ENCODE results near the gene TRAF2. TPM values are rescaled to one million over a fixed set of nuclear protein-coding genes. Genes with fewer than 3 reads are reported as not detected.

Gene TRAF2
- total and polyA plus RNA-seq, 2 of the 13 experiments (the other 11 are each of a cell fraction or from before 2014, with no cell fraction given), result 12.4 to 13.6 TPM

GRCh38 chr9:136857166-136857565, 29.1 kb upstream of the TRAF2 start:
- Histone ChIP-seq H3K4me1 (ENCODE audit: insufficient read depth, low read length) (peaks cover 26% of the 10 kb centered on the region), H3K27me3 (ENCODE audit: control insufficient read depth in 1 of 2, insufficient read depth in 2 of 2, low read length in 2 of 2) (no peaks in the 10 kb centered on the region), H3K4me2 (ENCODE audit: low read depth, low read length) (no peak overlapping the region), H3K36me3 (replicated peaks in 1 of 2; ENCODE audit: control insufficient read depth in 1 of 2, insufficient read depth in 2 of 2, low read length in 2 of 2) (peaks cover 7 to 16% of the 10 kb centered on the region in 2 experiments), H3K9ac (ENCODE audit: insufficient read depth, low read depth, low read length) (no peak overlapping the region), H3K27ac (ENCODE audit: extremely low read length, insufficient read depth, low read length) (no peak overlapping the region), H4K20me1 (ENCODE audit: insufficient read depth, low read length) (no peaks in the 10 kb centered on the region), H3K79me2 (ENCODE audit: insufficient read depth, low read length) (no peaks in the 10 kb centered on the region), H2AFZ (ENCODE audit: low read length) (no peak overlapping the region), H3K9me3 (ENCODE audit: low read length) (no peaks in the 10 kb centered on the region), H3K4me3 (replicated peaks in 1 of 3; ENCODE audit: insufficient read depth in 1 of 3, low read depth in 2 of 3, low read length in 3 of 3) (no peak overlapping the region)
- intact Hi-C loops (cut with micrococcal nuclease; ENCODE audit: unreplicated experiment) (no loop called here), in situ Hi-C loops (cut with HindIII; ENCODE audit: extremely low pct_ligation_motif_present, low pct_unique_long_range_greater_than_20kb) (no loop called here)
- WGBS (ENCODE audit: low lambda C conversion rate), result 93% methylated on average over 6 of the region's 19 CpGs
- DNase-seq (ENCODE audit: low spot score) (no peak), ATAC-seq (no peak), FAIRE-seq (no peak)
- TF ChIP-seq RBFOX2 (IDR thresholded peaks at IDR 0.05; ENCODE audit: low read depth, low read length) (peak; percentile 34), AGO1 (IDR thresholded peaks at IDR 0.05; ENCODE audit: low read depth, low read length, poor library complexity, severe bottlenecking) (peak; percentile 65), HNRNPL (IDR thresholded peaks at IDR 0.05; ENCODE audit: low read depth, low read length) (0 out of 2 replicates have a peak, but pooled peaks have one; percentile 25), AGO2 (optimal IDR thresholded peaks at IDR 0.05; ENCODE audit: low read depth, low read length) (peak; percentile 66), ZFP1 (CRISPR knock-in tag; IDR thresholded peaks at IDR 0.05) (no peak)
- POLR2A ChIA-PET, result interaction anchor here (1.1 to 5.0 kb wide), 3 partner anchors 9 to 25 kb away, joined by 3 to 29 read pairs (median 5); partner anchors contain the start of gene EDF1
- CTCF ChIA-PET (ENCODE audit: low intra/inter-chr PET ratio, low total read pairs), result no interaction called here
- no TSS peak for BruUV-seq (replicated peaks)

GRCh38 chr9:136857581-136858412, 28.5 kb upstream of the TRAF2 start:
- ATAC-seq (no peak), FAIRE-seq (no peak), DNase-seq (ENCODE audit: low spot score) (no peak)
- H2AFZ ChIP-seq (ENCODE audit: low read length), result no peak overlapping the region
- no peak overlapping the region for H3K9ac ChIP-seq (ENCODE audit: insufficient read depth, low read depth, low read length)
- in situ Hi-C loops (cut with HindIII; ENCODE audit: extremely low pct_ligation_motif_present, low pct_unique_long_range_greater_than_20kb), result no loop called here
- H3K27me3 ChIP-seq (ENCODE audit: control insufficient read depth in 1 of 2, insufficient read depth in 2 of 2, low read length in 2 of 2), result no peaks in the 10 kb centered on the region
- H4K20me1 ChIP-seq (ENCODE audit: insufficient read depth, low read length), result no peaks in the 10 kb centered on the region
- no peak overlapping the region for H3K4me3 ChIP-seq (replicated peaks in 1 of 3; ENCODE audit: insufficient read depth in 1 of 3, low read depth in 2 of 3, low read length in 3 of 3)
- BruUV-seq (replicated peaks), result no TSS peak
- 0 out of 2 replicates have a peak, but pooled peaks have one; percentile 61 for TF ChIP-seq HNRNPL (IDR thresholded peaks at IDR 0.05; ENCODE audit: low read depth, low read length)
- no peak for TF ChIP-seq ZNF597 (CRISPR knock-in tag; IDR thresholded peaks at IDR 0.05)
- TF ChIP-seq ARHGAP35 (CRISPR knock-in tag; IDR thresholded peaks at IDR 0.05; ENCODE audit: borderline replicate concordance), result no peak
- TF ChIP-seq ZBTB33 (CRISPR knock-in tag; IDR thresholded peaks at IDR 0.05), result peak; percentile 74; the same call in 1 of the 2 replicates
- no peak for TF ChIP-seq SKI (IDR thresholded peaks at IDR 0.05; ENCODE audit: partially characterized antibody)
- peak in 1 of 2 experiments; percentile 21; a peak in 1 of 4 replicates for TF ChIP-seq POLR2A (IDR thresholded peaks at IDR 0.05; ENCODE audit: insufficient read depth in 1 of 2, low read depth in 2 of 2, low read length in 2 of 2)
- peak; percentile 40 for TF ChIP-seq HNRNPK (IDR thresholded peaks at IDR 0.05; ENCODE audit: low read depth, low read length, poor library complexity, severe bottlenecking)
- no peak for TF ChIP-seq ATF7-NPFF (CRISPR knock-in tag; IDR thresholded peaks at IDR 0.05; ENCODE audit: low read depth)
- TF ChIP-seq FOXK2 (IDR thresholded peaks at IDR 0.05), result no peak
- TF ChIP-seq RBFOX2 (IDR thresholded peaks at IDR 0.05; ENCODE audit: low read depth, low read length), result peak; percentile 51
- peak; percentile 8 for TF ChIP-seq AGO2 (optimal IDR thresholded peaks at IDR 0.05; ENCODE audit: low read depth, low read length)
- intact Hi-C loops (cut with micrococcal nuclease; ENCODE audit: unreplicated experiment), result no loop called here
- H3K79me2 ChIP-seq (ENCODE audit: insufficient read depth, low read length), result no peaks in the 10 kb centered on the region
- H3K4me2 ChIP-seq (ENCODE audit: low read depth, low read length), result no peak overlapping the region
- peaks cover 11 to 22% of the 10 kb centered on the region in 2 experiments for H3K36me3 ChIP-seq (replicated peaks in 1 of 2; ENCODE audit: control insufficient read depth in 1 of 2, insufficient read depth in 2 of 2, low read length in 2 of 2)
- POLR2A ChIA-PET, result interaction anchor here (1.1 to 5.0 kb wide), 3 partner anchors 8 to 15 kb away, joined by 3 to 29 read pairs (median 5); partner anchors contain the start of genes AJM1 and EDF1
- CTCF ChIA-PET (ENCODE audit: low intra/inter-chr PET ratio, low total read pairs), result no interaction called here
- H3K9me3 ChIP-seq (ENCODE audit: low read length), result no peaks in the 10 kb centered on the region
- no peak overlapping the region for H3K27ac ChIP-seq (ENCODE audit: extremely low read length, insufficient read depth, low read length)
- H3K4me1 ChIP-seq (ENCODE audit: insufficient read depth, low read length), result peaks cover 26% of the 10 kb centered on the region
- no CpG with 5 or more reads among the region's 29 CpGs for WGBS (ENCODE audit: low lambda C conversion rate)
